NK-92 treated with Interleukin-12 subunit alpha and Interleukin-12 subunit beta, amount 100 ng/mL, for 24 hours (cell line): ENCODE data around the gene PARD3B.

Experiments used
- DNase-seq: peaks from one replicate; lab custom pipeline; 2025; lab: John Stamatoyannopoulos, UW

PARD3B gene

GRCh38 chr2:205347899-205348298 is 802.6 kb downstream of the PARD3B start:
- DNase-seq: no peak

- no peak for DNase-seq
Observed at GRCh38 chr2:205352094-205352493, 806.8 kb downstream of the PARD3B start.

GRCh38 chr2:205352593-205352992 is 807.3 kb downstream of the PARD3B start:
- no peak for DNase-seq

- DNase-seq: no peak
Observed at GRCh38 chr2:205357732-205358131, 812.5 kb downstream of the PARD3B start.

GRCh38 chr2:205358351-205358815 is 813.1 kb downstream of the PARD3B start:
- DNase-seq: no peak

GRCh38 chr2:205361272-205361671 is 816.0 kb downstream of the PARD3B start:
- DNase-seq: no peak

- no peak for DNase-seq
Observed at GRCh38 chr2:205361970-205362369, 816.7 kb downstream of the PARD3B start.

- DNase-seq: no peak
Observed at GRCh38 chr2:205364261-205364660, 819.0 kb downstream of the PARD3B start.

GRCh38 chr2:205366336-205367060 is 821.2 kb downstream of the PARD3B start:
- no peak for DNase-seq

- no peak for DNase-seq
Observed at GRCh38 chr2:205367331-205367935, 822.2 kb downstream of the PARD3B start.

- DNase-seq: no peak
Observed at GRCh38 chr2:205369813-205370212, 824.5 kb downstream of the PARD3B start.

GRCh38 chr2:205370726-205371125 is 825.5 kb downstream of the PARD3B start:
- DNase-seq: no peak

GRCh38 chr2:205372141-205372540 is 826.9 kb downstream of the PARD3B start:
- no peak for DNase-seq

- no peak for DNase-seq
Observed at GRCh38 chr2:205375461-205376448, 830.5 kb downstream of the PARD3B start.

GRCh38 chr2:205377324-205377723 is 832.0 kb downstream of the PARD3B start:
- no peak for DNase-seq

GRCh38 chr2:205383601-205384000 is 838.3 kb downstream of the PARD3B start:
- DNase-seq: no peak

- no peak for DNase-seq
Observed at GRCh38 chr2:205386109-205386508, 840.8 kb downstream of the PARD3B start.

- no peak for DNase-seq
Observed at GRCh38 chr2:205387350-205388055, 842.2 kb downstream of the PARD3B start.

- no peak for DNase-seq
Observed at GRCh38 chr2:205390866-205391265, 845.6 kb downstream of the PARD3B start.

- no peak for DNase-seq
Observed at GRCh38 chr2:205401511-205401910, 856.2 kb downstream of the PARD3B start.

- DNase-seq: no peak
Observed at GRCh38 chr2:205402011-205402410, 856.7 kb downstream of the PARD3B start.
